Astrocyte of the cerebellum (primary cell): Measurements from ENCODE around the gene GPSM1.

Experiments
- DNase-seq: peaks from one replicate; pipeline ENCODE4 v3.0.0-alpha.2; 2011; ENCODE audit warnings: low read depth
- H3K4me3 ChIP-seq: 2 replicates; pipeline ENCODE4 v1.5.1; 2011; ENCODE audit warnings: mild to moderate bottlenecking, low read depth, low read length, moderate library complexity
- in situ Hi-C: cut with HindIII; loops from 2 replicates; pipeline ENCODE4 v1.10.0; 2017; ENCODE audit warnings: low sequenced_read_pairs
- TF ChIP-seq, protein P1 (sequence below): IDR thresholded peaks from 2 replicates; pipeline ENCODE4 v1.5.1; 2012; ENCODE audit warnings: low read length, low read depth, moderate library complexity, mild to moderate bottlenecking; ENCODE audit errors: missing control alignments

The GPSM1 gene

GRCh38 chr9:136285501-136286358 lies 41.6 kb upstream of the GPSM1 start:
- in situ Hi-C loops = no loop called here

DNA sequence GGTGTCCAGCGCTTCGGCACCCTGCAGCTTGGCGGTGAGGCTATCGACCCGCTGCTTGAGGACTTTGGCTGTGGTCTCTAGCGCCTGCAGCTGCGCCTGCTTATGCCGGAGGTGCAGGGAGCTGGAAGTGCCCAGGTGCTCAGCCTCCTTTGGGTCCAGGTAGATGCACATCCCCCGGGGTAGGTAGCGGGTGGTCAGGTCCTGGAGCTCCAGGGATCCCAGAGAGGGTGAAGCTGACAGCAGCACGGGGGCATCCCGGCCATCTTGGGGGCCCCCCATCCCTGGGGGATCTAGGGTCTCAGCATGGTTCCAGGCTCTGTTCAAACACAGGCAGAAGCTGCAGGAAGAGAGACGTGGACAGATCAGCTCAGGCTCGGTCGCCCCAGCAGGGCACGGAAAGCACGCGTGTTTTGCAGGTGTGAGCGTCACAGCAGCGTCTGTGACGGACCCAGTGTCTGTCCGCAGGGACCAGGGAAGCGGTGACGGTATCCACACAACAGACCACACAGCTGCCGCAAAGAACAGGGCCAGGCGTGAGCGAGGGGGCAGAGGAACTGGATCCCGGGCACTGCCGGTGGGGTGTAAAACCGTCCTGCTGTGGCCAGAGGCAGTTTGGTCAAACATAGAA lies 40.9 kb upstream of the GPSM1 start:
- in situ Hi-C loops = no loop called here
- H3K4me3 ChIP-seq = no peak overlapping the region
- TF ChIP-seq, protein P1, sequence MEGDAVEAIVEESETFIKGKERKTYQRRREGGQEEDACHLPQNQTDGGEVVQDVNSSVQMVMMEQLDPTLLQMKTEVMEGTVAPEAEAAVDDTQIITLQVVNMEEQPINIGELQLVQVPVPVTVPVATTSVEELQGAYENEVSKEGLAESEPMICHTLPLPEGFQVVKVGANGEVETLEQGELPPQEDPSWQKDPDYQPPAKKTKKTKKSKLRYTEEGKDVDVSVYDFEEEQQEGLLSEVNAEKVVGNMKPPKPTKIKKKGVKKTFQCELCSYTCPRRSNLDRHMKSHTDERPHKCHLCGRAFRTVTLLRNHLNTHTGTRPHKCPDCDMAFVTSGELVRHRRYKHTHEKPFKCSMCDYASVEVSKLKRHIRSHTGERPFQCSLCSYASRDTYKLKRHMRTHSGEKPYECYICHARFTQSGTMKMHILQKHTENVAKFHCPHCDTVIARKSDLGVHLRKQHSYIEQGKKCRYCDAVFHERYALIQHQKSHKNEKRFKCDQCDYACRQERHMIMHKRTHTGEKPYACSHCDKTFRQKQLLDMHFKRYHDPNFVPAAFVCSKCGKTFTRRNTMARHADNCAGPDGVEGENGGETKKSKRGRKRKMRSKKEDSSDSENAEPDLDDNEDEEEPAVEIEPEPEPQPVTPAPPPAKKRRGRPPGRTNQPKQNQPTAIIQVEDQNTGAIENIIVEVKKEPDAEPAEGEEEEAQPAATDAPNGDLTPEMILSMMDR = no peak
- DNase-seq = no peak

More at GRCh38 chr9:136285501-136286358, 41.6 kb upstream of the GPSM1 start:
- H3K4me3 ChIP-seq = no peak overlapping the region
- no peak for DNase-seq
- TF ChIP-seq, protein P1 = no peak

DNA sequence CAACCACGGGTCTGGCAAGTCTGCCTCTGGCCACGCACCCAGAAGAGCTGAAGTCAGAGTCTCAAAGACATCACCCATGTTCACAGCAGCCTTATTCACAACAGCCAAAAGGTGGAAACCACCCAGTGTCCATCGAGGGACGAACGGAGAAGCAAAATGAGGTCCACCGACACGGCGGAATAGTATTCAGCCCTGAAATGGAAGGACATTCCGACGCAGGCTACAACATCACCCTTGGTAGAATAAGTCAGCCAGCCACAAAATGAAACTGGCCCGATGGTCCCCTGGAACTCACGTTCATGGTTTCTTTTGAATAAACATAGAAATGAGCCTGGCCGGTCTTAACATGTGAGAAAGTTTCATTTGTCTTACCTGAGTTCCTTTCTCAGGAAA lies 40.4 kb upstream of the GPSM1 start:
- no peak overlapping the region for H3K4me3 ChIP-seq
- TF ChIP-seq, protein P1 = no peak
- DNase-seq = no peak
- in situ Hi-C loops = no loop called here

GRCh38 chr9:136287960-136288753 lies 39.2 kb upstream of the GPSM1 start:
- no peak overlapping the region for H3K4me3 ChIP-seq
- in situ Hi-C loops = no loop called here
- no peak for DNase-seq
- TF ChIP-seq, protein P1 = no peak

GRCh38 chr9:136289651-136290507 lies 37.5 kb upstream of the GPSM1 start:
- in situ Hi-C loops = no loop called here
- TF ChIP-seq, protein P1 = no peak
- DNase-seq = no peak
- no peak overlapping the region for H3K4me3 ChIP-seq
